Renal cortical epithelial cell (primary cell): ENCODE results near the gene TMEM9B. TPM values are rescaled to one million over a fixed set of nuclear protein-coding genes. Genes with fewer than 3 reads are reported as not detected.
A peak's percentile ranks its signal among the peaks of the same experiment; 100 is the strongest.
"Not testable (repeated sequence)": the region's sequence is repeated elsewhere in the genome, so short reads cannot be mapped to it uniquely, and the experiment has no call there.

Experiments used
- DNase-seq: peaks from one replicate; pipeline ENCODE4 v3.0.0-alpha.2; 2011; ENCODE audit warnings: low read depth
- total RNA-seq: library from RNA; depleted of rRNA; stranded (reverse); fragments of >200 nt; gene quantifications from 2 replicates; pipeline ENCODE4 v1.2.3, GENCODE V29; 2014

Gene TMEM9B
- 38.7 and 52.4 TPM in 2 replicates for total RNA-seq

GRCh38 chr11:8964324-8965320, at the start of gene TMEM9B:
TMEM9B (minus strand) TSS chr11:8964442; CDS start chr11:8964313, 129 bp downstream.
- DNase-seq = peak; percentile 81

GRCh38 chr11:9013373-9013772, 49.1 kb upstream of the TMEM9B start:
- DNase-seq = no peak

- not testable (repeated sequence) for DNase-seq
Observed at GRCh38 chr11:9009538-9009937, 45.3 kb upstream of the TMEM9B start.

- DNase-seq = no peak
Observed at GRCh38 chr11:9008661-9009060, 44.4 kb upstream of the TMEM9B start.

GRCh38 chr11:9008011-9008550, 43.8 kb upstream of the TMEM9B start:
- DNase-seq = no peak

- DNase-seq = no peak
Observed at GRCh38 chr11:9005087-9005486, 40.8 kb upstream of the TMEM9B start.

GRCh38 chr11:9004183-9004926, 40.1 kb upstream of the TMEM9B start:
- no peak for DNase-seq

GRCh38 chr11:9003573-9004182, 39.4 kb upstream of the TMEM9B start, which contains the start of gene NRIP3:
NRIP3 (minus strand) TSS chr11:9004001; CDS start chr11:9003935, 66 bp downstream.
- DNase-seq = peak; percentile 26

- DNase-seq = no peak
Observed at GRCh38 chr11:9002920-9003572, 38.8 kb upstream of the TMEM9B start.

GRCh38 chr11:9001736-9002135, 37.5 kb upstream of the TMEM9B start:
- DNase-seq = peak; percentile 83

- DNase-seq = no peak
Observed at GRCh38 chr11:8998017-8998416, 33.8 kb upstream of the TMEM9B start.

GRCh38 chr11:8997451-8997850, 33.2 kb upstream of the TMEM9B start:
- DNase-seq = no peak

GRCh38 chr11:8989453-8989852, 25.2 kb upstream of the TMEM9B start:
- DNase-seq = peak; percentile 36

GRCh38 chr11:8988329-8989234, 24.3 kb upstream of the TMEM9B start:
- DNase-seq = peak; percentile 44

- DNase-seq = no peak
Observed at GRCh38 chr11:8987446-8987845, 23.2 kb upstream of the TMEM9B start.

GRCh38 chr11:8986772-8987171, 22.5 kb upstream of the TMEM9B start:
- DNase-seq = not testable (repeated sequence)

GRCh38 chr11:8985462-8985861, 21.2 kb upstream of the TMEM9B start:
- no peak for DNase-seq

GRCh38 chr11:8983552-8983951, 19.3 kb upstream of the TMEM9B start:
- DNase-seq = no peak

- DNase-seq = no peak
Observed at GRCh38 chr11:8980485-8980884, 16.2 kb upstream of the TMEM9B start.

GRCh38 chr11:8979365-8979764, 15.1 kb upstream of the TMEM9B start:
- not testable (repeated sequence) for DNase-seq
